HG02840 (cell line): ENCODE measurements around the gene GSN.

Experiments
- ATAC-seq: cut with Tn5 transposase; IDR thresholded peaks from one replicate; pipeline ENCODE4 v1.9.1; 2021; ENCODE audit warnings: mild to moderate bottlenecking, moderate library complexity, moderate number of reproducible peaks; ENCODE audit not compliant: unreplicated experiment, low FRiP score

Gene GSN

GRCh38 chr9:121242959-121243346 lies 25.0 kb upstream of the GSN start:
- no peak for ATAC-seq

- ATAC-seq = no peak
Observed at GRCh38 chr9:121246821-121247561, 21.0 kb upstream of the GSN start.

- ATAC-seq = no peak
Observed at GRCh38 chr9:121249563-121249962, 18.4 kb upstream of the GSN start.

DNA sequence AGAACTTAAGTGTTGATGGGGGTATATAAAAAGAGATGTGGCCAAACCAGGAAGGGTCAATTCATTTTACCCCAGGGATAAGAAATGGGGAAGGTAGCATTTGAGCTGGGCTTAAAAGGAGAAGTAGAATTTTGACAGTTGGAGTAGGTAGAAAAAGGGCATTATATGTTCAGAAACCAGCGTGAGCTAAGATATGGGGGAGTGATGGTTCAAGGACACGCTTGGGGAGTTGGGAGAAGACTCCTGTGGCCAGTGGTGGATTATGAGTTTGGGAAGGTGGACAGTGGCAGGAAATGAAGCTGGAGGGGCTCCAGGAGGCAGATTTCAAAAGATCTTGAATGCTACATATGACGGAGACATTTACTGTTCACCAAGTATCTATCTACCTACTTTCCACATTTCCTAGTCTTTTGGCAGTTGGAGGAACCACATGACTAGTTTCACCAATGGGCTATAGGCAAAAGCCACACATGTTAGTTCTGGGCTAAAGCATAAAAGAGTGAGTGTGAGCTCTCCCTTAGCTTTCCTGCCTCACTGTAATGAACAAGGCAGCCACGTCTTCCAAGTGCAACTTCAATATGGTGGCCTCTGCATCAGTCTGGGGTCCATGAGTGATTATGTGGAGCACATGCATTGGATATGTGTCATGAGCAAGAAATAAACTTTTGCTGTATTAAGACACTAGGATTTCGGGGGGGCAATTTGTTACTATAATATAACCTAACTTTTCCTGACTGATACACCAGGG lies 15.7 kb upstream of the GSN start:
- no peak for ATAC-seq

DNA sequence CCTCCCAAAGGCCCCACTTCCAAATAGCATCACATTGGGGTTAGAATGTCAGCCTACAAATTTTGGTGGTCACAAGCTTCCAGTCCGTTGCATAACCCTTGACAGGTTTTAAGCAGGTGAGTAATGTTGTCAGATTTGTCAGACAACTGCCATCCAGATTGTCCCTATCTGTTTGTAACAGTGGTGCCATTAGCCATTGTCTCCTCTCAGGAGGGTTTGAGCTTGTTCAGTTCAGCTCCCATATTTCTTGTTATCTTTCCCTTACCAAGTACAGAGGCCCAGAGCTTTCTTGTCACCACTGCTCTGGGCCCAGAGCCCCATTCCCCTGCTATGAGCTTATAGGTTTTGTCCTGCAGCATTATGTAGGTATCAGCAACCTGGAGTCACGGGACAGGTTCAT lies 14.8 kb upstream of the GSN start:
- ATAC-seq = no peak

- ATAC-seq = no peak
Observed at GRCh38 chr9:121253821-121254501, 14.0 kb upstream of the GSN start.

GRCh38 chr9:121259498-121259897 lies 8.5 kb upstream of the GSN start:
- ATAC-seq = no peak

GRCh38 chr9:121259935-121260334 lies 8.0 kb upstream of the GSN start:
- no peak for ATAC-seq

DNA sequence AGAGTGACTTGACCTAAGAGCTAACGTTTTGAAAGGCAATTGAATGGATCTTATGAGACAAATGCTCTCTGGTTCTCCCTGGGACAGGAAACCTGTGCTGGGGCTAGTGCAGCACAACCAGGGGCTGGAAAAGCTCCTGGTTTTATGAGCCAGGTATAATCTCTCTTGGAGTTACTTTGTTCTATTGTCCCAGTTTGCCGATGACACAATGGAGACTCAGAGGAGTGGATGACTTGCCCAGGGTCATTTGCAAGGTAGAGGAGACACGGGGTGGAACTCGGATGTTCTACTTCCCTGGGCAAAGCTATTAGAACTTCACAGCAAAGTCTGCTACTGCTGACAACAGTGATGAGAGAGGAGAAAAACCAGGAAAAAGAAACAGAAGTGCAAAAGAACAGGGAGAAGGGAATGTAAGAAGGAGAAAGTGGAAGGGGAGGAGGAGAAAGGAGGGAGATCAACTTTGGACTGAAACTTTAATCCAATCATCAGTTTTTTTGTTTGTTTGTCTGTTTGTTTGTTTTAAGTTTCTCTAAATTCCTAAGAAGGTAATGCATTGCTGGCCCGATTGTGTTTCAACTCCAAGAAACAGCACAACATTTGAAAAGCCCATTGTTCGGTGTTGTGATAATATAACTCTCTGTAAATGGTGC lies 7.4 kb upstream of the GSN start:
- ATAC-seq = no peak

DNA sequence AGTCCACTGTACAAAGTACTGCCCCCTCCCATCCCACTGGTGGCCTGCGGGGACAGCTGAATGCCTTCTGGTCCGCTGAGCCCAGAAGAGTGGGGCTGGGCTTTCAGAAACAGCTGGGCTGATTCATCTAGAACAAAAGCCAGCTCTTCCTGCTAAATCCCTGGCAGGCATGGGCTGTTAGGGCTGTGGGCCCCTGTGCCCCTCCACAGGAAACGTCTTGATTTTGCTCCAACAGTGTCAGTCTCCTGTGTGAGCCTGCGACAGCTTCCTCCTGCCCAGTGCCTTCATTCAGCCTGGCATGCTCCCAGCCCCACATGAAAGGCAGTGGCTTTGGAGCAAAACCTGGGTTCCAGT lies 6.9 kb upstream of the GSN start:
- no peak for ATAC-seq

DNA sequence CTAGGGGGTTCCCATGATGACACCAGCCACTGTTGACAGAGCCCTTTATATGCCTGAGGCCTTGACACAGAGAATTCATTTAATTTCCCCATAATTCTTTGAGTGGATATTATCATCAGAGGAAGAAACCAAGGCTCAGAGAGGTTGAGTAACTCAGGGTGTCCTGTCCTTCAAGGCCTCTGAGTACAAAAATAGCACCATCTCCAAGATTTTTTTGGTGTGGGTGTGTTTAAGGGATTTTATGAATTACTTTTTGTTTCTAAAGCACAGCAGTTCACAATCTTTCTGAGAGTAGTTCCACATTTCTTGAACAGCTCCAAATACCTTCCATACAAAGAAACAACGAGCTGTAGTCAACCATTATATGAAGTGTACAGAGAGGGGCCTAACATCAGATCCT lies 6.2 kb upstream of the GSN start:
- ATAC-seq = no peak

GRCh38 chr9:121262423-121262822 lies 5.5 kb upstream of the GSN start:
- no peak for ATAC-seq

DNA sequence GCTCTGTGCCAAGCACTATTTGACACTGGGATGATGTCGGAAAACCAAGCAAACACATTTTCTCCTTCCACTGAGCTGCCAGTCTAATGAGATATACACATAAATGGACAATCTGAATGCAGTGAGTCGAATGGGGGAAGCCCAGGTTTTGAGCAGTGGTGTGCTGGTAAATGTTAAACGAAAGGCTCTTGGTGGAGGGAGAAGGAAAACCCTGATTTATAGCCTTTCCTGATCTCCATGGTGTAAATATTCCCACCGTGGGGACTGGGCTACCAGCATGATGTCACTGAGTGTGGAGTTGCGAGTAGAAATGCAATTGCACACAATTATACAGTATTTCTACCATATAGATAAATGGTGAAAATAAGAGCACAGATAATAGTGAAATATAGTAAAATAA lies 5.0 kb upstream of the GSN start:
- no peak for ATAC-seq

DNA sequence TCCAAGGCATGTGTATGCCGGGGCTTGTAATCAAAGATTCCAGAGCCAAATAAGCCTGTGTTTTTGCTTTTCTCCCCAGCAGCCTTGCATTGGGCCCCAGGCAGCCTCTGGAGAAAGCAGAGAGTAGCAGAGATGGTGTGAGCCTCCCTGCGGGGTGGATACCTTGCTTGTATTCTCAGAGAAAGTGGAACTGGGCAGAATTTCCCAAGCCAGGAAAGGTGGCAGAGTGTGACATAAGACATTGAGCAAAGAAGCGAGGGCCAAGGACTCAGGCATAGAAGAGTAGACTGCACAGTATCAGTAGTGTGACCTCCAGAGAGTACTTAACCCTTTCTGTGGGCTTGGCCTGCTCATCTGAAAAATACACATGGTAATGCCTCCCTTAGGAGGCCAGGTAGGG lies 1.6 kb upstream of the GSN start:
- ATAC-seq = no peak

DNA sequence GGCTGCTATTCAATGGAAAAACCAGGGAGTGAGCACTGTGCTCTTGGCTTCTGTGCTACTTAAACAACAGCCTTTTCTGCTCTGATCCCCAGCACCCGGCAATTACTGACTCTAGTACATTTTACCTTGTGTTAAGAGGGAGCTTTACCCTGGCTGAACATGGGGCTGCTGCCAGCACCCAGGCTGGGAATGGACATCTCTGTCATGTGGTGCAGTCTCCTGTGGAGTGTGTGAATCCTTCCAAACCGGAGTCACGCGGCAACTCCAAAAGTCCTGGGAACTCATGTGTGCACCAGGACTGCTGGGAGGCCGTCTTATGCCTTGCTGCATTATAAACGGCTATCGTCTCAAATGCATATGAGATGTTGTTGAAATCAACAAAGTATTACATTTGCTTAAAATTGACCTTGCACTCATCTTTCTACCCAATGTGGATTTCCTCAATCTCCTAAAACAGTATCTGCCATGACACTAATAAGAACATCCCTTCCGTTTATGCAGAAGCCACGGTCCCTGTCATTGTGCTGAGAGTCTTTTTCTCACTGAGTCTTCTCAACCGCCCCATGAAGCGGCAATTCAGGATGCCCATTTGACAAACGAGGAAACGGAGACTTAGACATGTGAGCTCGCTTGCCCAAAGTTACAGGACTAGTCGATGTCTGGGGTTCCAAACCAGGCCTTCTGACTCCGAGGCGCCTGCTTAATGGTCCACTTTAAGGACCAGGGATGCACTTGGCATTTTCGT lies 884 bp upstream of the GSN start:
- no peak for ATAC-seq

DNA sequence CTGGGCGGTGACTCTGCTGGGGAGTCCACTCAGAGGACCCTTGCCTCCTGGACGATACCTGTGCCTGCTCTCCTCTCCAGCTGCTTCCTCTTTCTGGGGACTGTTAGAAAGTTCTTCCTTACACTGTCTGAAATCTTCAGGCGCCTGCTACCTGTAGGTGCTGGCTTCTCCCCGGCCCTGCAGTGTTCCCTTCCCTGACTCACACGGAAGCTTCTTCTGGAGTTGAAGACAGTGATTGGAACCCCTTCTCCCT lies 562 bp downstream of the GSN start:
- no peak for ATAC-seq

DNA sequence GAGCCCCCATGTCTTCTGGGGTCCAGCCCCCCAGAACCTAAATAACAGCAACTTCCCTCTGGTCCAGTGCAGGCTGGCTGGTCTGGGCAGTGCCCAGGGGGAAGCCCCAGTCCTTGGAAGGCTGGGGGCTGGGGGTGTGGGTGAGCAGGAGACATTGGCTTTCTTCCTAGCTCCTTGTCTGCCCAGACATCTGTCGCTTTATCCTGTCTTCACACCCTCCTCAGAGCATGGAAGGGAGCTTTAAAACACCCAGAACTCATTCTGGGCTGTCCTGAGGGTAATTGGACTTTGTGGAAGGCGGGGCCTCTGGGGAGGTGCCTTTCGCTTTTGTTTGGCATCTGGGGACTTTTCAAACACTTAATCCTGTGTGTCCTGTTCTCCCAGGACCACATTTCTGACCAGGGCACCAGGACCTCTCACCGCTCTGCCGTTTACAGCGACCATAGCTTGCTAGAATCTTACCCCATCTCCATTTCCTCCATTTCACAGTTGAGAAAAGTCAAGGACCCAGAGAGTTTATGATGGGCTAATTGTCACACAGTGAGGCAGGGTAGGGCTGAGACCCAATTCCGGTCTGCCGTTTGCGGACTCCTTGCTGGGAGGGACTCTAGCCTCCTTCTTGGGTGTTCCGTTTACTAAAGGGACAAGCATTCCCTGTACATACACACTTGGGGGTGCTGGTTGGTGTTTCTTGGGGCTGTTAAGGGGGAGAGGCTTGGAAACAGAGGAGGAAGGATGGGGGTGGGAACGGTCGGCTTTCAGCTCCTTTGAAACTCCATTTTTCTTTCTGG lies 1.1 kb downstream of the GSN start:
- ATAC-seq = no peak

DNA sequence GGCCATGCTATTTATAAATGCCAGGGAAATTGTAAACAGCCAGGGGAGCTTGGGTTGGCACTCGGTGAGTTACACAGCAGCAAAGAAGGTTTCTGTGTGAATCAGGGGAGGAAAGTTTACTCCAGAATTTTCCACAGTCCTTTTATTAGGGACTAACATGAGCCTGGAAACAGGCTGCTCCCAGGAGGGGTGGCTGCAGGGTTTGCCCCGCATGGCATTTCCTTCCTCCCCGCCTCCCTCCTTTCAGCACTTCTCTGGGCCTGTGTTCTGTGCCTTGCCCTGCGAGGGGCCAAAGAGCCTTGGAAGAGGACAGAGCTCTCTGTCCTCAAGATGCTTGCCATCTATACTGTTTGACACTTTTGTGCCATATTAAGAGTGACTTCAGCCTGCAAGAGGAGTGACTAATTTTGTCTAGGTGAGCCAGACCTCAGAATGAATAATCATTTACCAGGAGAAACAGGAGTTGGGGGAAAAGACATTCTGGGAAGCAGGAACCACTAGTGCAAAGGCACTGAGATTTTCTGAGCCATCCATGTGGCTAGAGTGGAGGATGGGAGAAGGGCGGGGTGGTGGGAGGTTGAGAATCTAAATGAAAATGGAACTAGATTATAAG lies 1.8 kb downstream of the GSN start:
- no peak for ATAC-seq
